Body of pancreas (tissue), 4 donors: ENCODE data around the gene WDR46. TPM values are rescaled to one million over a fixed set of nuclear protein-coding genes. Genes with fewer than 3 reads are reported as not detected.
A peak's percentile ranks its signal among the peaks of the same experiment; 100 is the strongest.

Source experiments
- ATAC-seq: fragments of 150-250 bp; one replicate; pipeline ENCODE4 v1.9.1; 2016
- DNase-seq, 4 donors: peaks; one replicate each; pipeline ENCODE4 v3.0.0-alpha.2; 2019
- H3K27ac ChIP-seq, 4 donors: fragments of 200-600 bp; sonication (generic); 1 replicate in 3 of 4; 2 replicates in 1 of 4; pipeline versions ENCODE4 v1.5.1 to v1.6.1; 2016 to 2019; ENCODE audit warnings: mild to moderate bottlenecking in 1 of 4, mixed read lengths in 1 of 4, moderate library complexity in 1 of 4
- H3K27me3 ChIP-seq, 2 donors: fragments of 200-600 bp; sonication (generic); one replicate each; pipeline ENCODE4 v1.6.0; 2016; ENCODE audit warnings: mild to moderate bottlenecking in 1 of 2
- H3K36me3 ChIP-seq, 2 donors: fragments of 200-600 bp; sonication (generic); replicated peaks in 1 of 2; 2 replicates each; pipeline ENCODE4 v1.5.1; 2016; ENCODE audit warnings: low read depth in 2 of 2; ENCODE audit not compliant: insufficient read depth in 1 of 2
- H3K4me1 ChIP-seq: fragments of 200-600 bp; sonication (generic); one replicate; pipeline ENCODE4 v1.6.0; 2016
- H3K4me3 ChIP-seq, 2 donors: fragments of 200-600 bp; sonication (generic); 1 replicate in 1 of 2; 2 replicates in 1 of 2; pipeline ENCODE4 v1.5.1; 2016 to 2019
- H3K9me3 ChIP-seq, 3 donors: fragments of 200-600 bp; sonication (generic); 1 replicate in 2 of 3; 2 replicates in 1 of 3; pipeline ENCODE4 v1.5.1; 2016
- POLR2A ChIP-seq, 3 donors: fragments of 450-650 bp; IDR thresholded peaks; one replicate each; pipeline ENCODE4 v1.6.1; 2016; ENCODE audit warnings: antibody characterized with exemption in 3 of 3, mild to moderate bottlenecking in 2 of 3
- WGBS, 2 donors: methylation state at CpG; one replicate each; pipeline ENCODE4 v1.1.5; 2017; 5-methylcytosine and 5-hydroxymethylcytosine counted together
- intact Hi-C: fragments of 100-400 bp; cut with DNase I; formaldehyde crosslinking; loops from one replicate; pipeline ENCODE4 v1.15.1; 2023
- total RNA-seq, 2 donors: library from RNA; depleted of rRNA; stranded (reverse); fragments of >200 nt; gene quantifications; one replicate each; pipeline ENCODE4 v1.1.0, GENCODE V29; 2016
- TF ChIP-seq, protein P1 (sequence below), 7 experiments: fragments of 450-650 bp in 4 of 7; fragments of 200-600 bp in 3 of 7; sonication (generic) in 3 of 7; IDR thresholded peaks; one replicate each; pipeline ENCODE4 v1.5.1; 2016 to 2019; ENCODE audit warnings: antibody characterized with exemption in 7 of 7

WDR46 gene
- total RNA-seq, 2 donors from 2014 or later, result 27.8 to 43.2 TPM

DNA sequence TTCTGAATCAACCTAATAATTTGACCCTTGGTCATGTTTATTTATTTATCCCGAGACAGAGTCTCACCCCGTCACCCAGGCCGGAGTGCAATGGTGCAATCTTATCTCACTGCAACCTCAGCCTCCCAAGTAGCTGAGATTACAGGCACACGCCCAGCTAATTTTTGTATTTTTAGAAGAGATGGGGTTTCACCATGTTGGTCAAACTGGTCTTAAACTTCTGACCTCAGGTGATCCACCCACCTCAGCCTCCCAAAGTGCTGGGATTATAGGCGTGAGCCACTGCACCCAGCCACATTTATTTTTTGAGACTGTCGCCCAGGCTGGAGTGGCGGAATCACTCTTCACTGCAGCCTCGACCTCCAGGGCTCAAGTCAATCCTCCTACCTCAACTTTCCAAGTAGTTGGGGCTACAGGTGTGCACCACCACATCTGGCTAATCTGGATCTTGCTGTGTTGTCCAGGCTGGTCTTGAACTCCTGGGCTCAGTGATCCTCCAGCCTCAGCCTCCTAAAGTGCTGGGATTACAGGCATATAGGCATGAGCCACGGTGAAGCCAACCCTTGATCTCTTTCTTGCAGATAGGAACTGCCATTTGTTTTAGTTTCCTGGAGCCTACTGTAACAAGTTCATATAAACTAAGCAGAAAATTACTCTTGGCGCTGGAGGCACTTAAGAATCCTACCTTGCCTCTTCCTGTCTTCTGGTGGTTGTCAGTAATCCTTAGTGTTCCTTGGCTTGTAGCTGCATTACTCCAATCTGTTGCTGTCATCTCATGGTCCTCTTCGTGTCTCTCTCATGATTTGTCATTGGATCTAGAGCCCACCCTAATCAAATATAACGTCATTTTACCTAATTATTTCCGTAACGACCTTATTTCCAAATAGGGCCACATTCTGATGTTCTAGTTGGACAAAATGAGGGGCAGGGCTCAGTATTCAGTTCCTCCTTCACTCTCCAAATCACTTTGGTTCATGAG lies 14.8 kb downstream of the WDR46 start:
- Histone ChIP-seq H3K4me1 (peaks cover 67% of the 10 kb centered on the region), H3K27me3 (no peaks in the 10 kb centered on the region), H3K4me3 (no peak overlapping the region), H3K27ac (no peak overlapping the region), H3K9me3 (no peaks in the 10 kb centered on the region), H3K36me3 (peaks cover 0 to 13% of the 10 kb centered on the region in 2 donors)
- no peak for ATAC-seq
- WGBS, 2 donors, result 49 to 58% methylated on average over 12 to 14 of the region's 14 CpGs
- peak in 2 of 3 donors; percentile 14 to 16 for TF ChIP-seq POLR2A (IDR thresholded peaks at IDR 0.05)
- TF ChIP-seq, protein P1, sequence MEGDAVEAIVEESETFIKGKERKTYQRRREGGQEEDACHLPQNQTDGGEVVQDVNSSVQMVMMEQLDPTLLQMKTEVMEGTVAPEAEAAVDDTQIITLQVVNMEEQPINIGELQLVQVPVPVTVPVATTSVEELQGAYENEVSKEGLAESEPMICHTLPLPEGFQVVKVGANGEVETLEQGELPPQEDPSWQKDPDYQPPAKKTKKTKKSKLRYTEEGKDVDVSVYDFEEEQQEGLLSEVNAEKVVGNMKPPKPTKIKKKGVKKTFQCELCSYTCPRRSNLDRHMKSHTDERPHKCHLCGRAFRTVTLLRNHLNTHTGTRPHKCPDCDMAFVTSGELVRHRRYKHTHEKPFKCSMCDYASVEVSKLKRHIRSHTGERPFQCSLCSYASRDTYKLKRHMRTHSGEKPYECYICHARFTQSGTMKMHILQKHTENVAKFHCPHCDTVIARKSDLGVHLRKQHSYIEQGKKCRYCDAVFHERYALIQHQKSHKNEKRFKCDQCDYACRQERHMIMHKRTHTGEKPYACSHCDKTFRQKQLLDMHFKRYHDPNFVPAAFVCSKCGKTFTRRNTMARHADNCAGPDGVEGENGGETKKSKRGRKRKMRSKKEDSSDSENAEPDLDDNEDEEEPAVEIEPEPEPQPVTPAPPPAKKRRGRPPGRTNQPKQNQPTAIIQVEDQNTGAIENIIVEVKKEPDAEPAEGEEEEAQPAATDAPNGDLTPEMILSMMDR (IDR thresholded peaks at IDR 0.05), result no peak
- no peak for DNase-seq
- intact Hi-C loops, result no loop called here

DNA sequence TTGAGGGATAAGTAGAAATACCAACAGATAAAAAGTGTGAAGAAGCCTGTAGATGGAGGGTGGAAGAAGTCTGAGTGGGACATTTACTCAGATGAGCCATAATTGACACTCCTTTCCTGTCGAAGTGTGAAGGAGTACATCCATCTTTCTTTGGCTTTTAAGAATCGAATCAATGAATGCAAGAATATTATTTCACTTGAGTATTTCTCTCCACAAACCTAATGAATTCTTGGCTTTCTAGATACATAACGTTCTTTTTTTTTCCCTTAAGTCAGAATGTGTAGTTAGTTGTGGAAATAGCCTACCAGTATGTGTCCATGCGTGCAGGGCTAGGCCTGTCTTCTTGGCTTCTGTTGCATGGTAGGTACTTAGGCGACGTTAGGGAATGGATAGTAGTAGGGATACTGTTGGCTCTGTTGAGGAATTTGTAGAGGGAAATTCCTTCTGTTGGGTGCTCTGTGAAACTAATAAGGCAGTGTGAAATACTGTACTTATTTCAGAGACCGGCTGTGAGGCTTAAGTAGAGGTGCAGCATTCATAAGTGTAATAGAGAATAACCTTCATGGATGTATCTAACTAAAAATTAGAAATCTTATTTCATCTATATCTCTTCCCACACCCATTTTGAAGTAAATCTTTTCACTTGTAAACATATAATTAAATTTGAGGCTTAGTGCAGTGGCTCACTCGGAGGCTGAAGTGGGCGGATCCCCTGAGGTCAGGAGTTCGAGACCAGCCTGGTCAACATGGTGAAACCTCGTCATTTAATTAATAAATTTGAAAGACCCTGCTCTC lies 15.7 kb downstream of the WDR46 start:
- no peak for DNase-seq
- Histone ChIP-seq H3K4me1 (peaks cover 67% of the 10 kb centered on the region), H3K27me3 (no peaks in the 10 kb centered on the region), H3K9me3 (no peaks in the 10 kb centered on the region), H3K4me3 (no peak overlapping the region), H3K27ac (peak overlapping the region in 3 of 4 donors; percentile 79 to 95 (median 91)), H3K36me3 (peaks cover 0 to 17% of the 10 kb centered on the region in 2 donors)
- TF ChIP-seq, protein P1 (IDR thresholded peaks at IDR 0.05), result no peak
- no peak for TF ChIP-seq POLR2A (IDR thresholded peaks at IDR 0.05)
- intact Hi-C loops, result no loop called here
- WGBS, 2 donors, result 52 to 53% methylated on average over 11 of the region's 11 CpGs
- no peak for ATAC-seq

DNA sequence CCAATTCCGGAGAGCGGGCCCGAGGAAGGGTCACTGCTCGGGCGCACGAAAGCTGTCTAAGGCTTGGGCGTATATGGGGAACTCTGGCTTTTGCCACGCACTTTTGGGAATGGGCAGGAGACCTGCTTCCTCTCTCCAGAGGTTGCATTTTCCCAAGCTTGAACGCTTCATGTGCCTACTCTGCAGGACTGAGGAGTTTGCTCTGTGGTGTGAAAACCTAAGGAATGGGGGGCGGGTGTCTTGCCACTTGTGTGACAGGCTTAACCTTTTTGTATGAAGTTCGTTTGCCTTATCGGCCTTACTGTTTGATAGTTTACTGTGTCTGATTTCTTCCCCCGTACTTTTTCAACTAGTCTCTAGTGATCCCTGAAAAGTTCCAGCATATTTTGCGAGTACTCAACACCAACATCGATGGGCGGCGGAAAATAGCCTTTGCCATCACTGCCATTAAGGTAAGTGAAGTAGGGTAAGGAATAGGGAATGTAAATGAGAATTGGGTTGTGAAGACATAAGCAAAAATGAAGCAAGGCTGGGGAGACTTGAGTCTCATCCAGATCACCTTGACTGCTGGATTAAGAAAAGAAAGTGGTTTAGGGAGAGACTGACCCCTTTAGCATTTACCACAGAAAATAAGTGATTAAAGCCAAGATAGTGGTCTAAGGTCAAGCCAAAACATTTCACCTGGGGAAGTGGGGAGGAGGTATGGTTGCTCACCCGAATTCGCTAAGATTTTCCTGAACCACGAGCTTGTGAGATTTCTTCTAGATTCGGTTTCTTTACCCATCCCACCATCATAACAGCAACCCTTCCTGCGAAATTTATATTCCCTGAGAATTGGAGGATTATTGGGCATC lies 16.5 kb downstream of the WDR46 start:
- ATAC-seq (peak; percentile 6), DNase-seq (no peak)
- Histone ChIP-seq H3K4me3 (peak overlapping the region; percentile 38 to 76), H3K9me3 (no peaks in the 10 kb centered on the region), H3K27ac (peak overlapping the region; percentile 79 to 95 (median 87)), H3K27me3 (no peaks in the 10 kb centered on the region), H3K4me1 (peaks cover 61% of the 10 kb centered on the region), H3K36me3 (peaks cover 0 to 24% of the 10 kb centered on the region in 2 donors)
- TF ChIP-seq, protein P1 (IDR thresholded peaks at IDR 0.05), result no peak
- TF ChIP-seq POLR2A (IDR thresholded peaks at IDR 0.05), result peak in 1 of 3 donors; percentile 17
- 4 to 14% methylated on average over 14 to 22 of the region's 22 CpGs for WGBS, 2 donors
- intact Hi-C loops, result no loop called here

DNA sequence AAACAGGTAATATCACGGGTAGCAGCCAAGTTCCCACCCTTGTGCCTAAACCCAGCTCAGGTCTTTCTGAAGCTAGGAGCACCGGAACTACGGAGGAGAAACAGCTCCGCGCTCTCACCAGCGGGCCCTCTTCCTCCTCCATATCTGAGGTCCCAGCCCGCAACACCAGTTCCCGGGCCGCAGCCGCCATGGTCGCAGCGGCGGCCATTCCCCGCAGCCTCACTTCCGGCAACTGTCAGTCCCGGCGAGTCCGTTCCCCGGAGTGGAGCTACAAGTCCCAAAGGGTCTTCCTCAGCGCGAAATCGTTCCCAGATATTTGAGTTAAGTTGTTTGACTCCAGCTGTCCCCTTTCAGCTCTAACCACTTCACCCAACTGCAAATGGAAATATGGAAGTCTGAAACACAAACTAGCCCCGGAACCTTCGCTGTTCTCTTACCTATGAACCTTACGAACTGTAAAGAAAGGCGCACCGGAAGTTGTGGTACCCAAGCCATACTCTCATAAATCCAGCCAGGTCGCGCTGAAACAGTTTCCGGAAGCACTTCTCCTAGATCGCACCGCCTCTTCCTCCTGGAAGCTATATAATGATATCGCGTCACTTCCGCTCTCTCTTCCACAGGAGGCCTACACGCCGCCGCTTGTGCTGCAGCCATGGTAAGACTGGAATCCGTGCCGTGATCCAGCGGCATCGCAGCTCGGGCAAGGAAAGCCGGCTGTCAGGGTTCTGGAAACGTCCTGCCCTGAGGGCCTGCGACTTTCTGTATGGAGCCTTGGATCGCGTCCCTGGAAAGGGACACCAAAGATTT lies 17.4 kb downstream of the WDR46 start, which contains the start of the genes RPS18 and VPS52:
Gene RPS18, plus strand, starts transcription at position 608 of the 807 bp plus-strand sequence. Its CDS starts 45 bp downstream, at position 653.
Gene VPS52, minus strand, starts transcription at position 409 of the 807 bp plus-strand sequence. Its CDS starts 201 bp downstream, at position 208.
- TF ChIP-seq, protein P1 (IDR thresholded peaks at IDR 0.05), result peak in 2 of 7 experiments; percentile 6 to 9
- TF ChIP-seq POLR2A (IDR thresholded peaks at IDR 0.05), result peak; percentile 74 to 97 (median 97)
- peak; percentile 97 for ATAC-seq
- Histone ChIP-seq H3K27ac (peak within 1 kb of the TSS; percentile 79 to 95 (median 87)), H3K36me3 (peaks cover 0 to 31% of the 10 kb centered on the region in 2 donors), H3K27me3 (no peaks in the 10 kb centered on the region), H3K9me3 (no peaks in the 10 kb centered on the region), H3K4me3 (peak within 1 kb of the TSS; percentile 38 to 76), H3K4me1 (peaks cover 57% of the 10 kb centered on the region)
- intact Hi-C loops, result no loop called here
- WGBS, 2 donors, result 0 to 1% methylated on average over 26 to 48 of the region's 48 CpGs
- peak; percentile 94 to 99 (median 98) for DNase-seq
